Right ventricle myocardium inferior (tissue), 1 donor: Measurements from ENCODE around the gene CES4A. TPM values are rescaled to one million over a fixed set of nuclear protein-coding genes. Genes with fewer than 3 reads are reported as not detected.
"Not testable (repeated sequence)": the region's sequence is repeated elsewhere in the genome, so short reads cannot be mapped to it uniquely, and the experiment has no call there.

Experiments
- ATAC-seq: fragments of 200-7000 bp; cut with Tn5 transposase; one replicate; pipeline ENCODE4 v1.9.1; 2020; ENCODE audit warnings: mild to moderate bottlenecking, moderate library complexity
- DNase-seq: peaks from one replicate; pipeline ENCODE4 v3.0.0; 2021; ENCODE audit errors: missing footprints
- intact Hi-C: fragments of 100-400 bp; cut with DNase I; formaldehyde crosslinking; loops from one replicate; pipeline ENCODE4 v1.11.0; 2022
- total RNA-seq: library from RNA; stranded (reverse); fragmentation: NEBNext Ultra II Directional; extraction: Animal tissue kit (Norgen Biotek cat#: 25700); gene quantifications from one replicate; pipeline ENCODE4 v1.2.1, GENCODE V29; 2021
- donor health status: DM: no; HTN: yes; CAD: no; lungs with severe emphysema.

CES4A gene
- total RNA-seq, 1 donor from 2014 or later: 4.6 TPM

- ATAC-seq: no peak
- no peak for DNase-seq
- intact Hi-C loops: no loop called here
These were observed 34.8 kb upstream of the CES4A start for GRCh38 chr16:66953462-66954096.

- intact Hi-C loops: no loop called here
- ATAC-seq (peak; percentile 76), DNase-seq (peak; percentile 78)
These were observed 34.2 kb upstream of the CES4A start for GRCh38 chr16:66954097-66954659.

GRCh38 chr16:66955363-66956153, 32.8 kb upstream of the CES4A start:
- ATAC-seq, DNase-seq, intact Hi-C loops: not testable (repeated sequence)

DNA sequence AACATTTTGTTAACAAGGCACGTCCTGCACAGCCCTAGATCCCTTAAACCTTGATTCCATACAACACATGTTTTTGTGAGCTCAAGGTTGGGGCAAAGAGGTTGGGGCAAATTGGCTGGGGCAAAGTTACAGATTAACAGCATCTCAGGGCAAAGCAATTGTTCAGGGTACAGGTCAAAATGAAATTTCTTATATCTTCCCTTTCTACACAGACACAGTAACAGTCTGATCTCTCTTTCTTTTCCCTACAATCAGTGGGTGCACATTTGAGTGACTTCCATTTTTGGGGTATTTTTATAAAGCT, 32.3 kb upstream of the CES4A start:
- intact Hi-C loops, ATAC-seq: not testable (repeated sequence)

DNA sequence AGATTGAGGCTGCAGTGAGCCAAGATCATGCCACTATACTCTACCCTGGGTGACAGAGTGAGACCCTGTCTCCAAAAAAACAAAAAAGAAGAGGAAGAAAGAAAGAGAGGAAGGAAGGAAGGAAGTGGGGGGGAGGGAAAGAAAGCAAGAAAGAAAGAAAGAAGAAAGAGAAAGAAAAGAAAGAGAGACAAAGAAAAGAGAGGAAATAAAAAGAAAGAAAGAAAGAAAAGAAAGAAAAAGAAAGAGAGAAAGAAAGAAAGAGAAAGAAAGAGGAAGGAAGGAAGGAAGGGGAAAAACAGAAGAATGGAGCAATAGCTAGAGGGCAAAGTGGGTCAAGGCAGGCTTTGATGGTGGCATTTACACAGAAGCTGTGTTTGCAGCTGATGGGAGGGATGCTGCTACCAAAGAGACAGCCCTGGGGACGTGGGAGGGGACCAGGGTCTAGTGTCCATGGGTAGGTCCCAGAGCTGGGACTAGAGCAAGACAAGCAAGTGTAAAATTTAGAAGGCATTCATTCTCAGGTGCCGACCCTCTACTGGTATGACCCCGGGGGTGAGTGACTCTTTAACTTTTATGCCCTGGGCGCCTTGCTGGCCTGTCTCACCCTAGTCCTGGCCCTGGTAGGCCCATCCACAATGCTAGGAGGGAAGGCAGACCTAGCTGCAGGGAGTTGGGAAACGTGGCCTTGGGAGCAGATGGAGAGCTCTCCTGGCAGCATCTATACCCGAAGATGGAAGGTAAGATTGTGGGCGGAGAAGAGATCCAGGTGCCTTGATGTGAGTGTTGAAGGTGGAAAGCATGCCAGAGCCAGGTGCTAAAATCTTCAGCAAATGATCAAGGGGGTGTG, 29.3 kb upstream of the CES4A start:
- no peak for DNase-seq
- no peak for ATAC-seq
- intact Hi-C loops: no loop called here

More for the DNA sequence above, 32.3 kb upstream of the CES4A start:
- DNase-seq: not testable (repeated sequence)

GRCh38 chr16:66959704-66960161, 28.7 kb upstream of the CES4A start:
- peak; percentile 78 for DNase-seq
- ATAC-seq: peak; percentile 53
- intact Hi-C loops: no loop called here

GRCh38 chr16:66960270-66960669, 28.1 kb upstream of the CES4A start:
- ATAC-seq (no peak), DNase-seq (no peak)
- intact Hi-C loops: no loop called here

DNA sequence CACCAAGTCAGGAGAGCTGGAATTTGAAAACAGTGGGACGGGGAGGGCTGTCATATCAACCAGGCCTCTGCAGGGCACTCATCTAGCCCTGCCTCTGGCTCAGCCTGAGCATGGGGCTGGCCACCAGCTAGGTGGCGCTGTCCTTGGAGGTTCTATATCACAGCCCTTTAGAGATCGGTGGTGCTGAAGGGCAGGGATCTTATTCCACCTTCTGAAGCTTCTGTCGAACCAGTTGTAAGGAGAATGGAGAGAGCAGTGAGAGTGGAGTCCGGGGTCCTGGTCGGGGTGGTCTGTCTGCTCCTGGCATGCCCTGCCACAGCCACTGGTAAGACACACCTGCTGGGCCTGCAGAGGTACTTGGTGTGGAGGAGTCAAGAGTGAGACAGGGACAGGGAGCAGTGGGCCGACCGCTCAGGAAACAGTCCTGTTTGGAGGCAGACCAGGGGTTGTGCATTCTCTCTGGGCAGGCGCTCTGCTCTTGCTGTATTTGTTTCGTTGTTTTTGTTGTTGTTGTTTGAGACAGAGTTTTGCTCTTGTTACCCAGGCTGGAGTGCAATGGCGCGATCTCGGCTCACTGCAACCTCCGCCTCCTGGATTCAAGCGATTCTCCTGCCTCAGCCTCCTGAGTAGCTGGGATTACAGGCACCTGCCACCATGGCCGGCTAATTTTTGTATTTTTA, 27.2 kb upstream of the CES4A start, which contains the start of gene CES3:
Gene CES3 (plus strand): TSS at position 202 of the 680 bp plus-strand sequence. CDS start 42 bp downstream, at position 244.
- intact Hi-C loops: no loop called here
- ATAC-seq: no peak
- peak; percentile 79 for DNase-seq

- intact Hi-C loops: no loop called here
- no peak for DNase-seq
- ATAC-seq: no peak
These were observed 26.5 kb upstream of the CES4A start for GRCh38 chr16:66961914-66962313.

GRCh38 chr16:66964049-66964448, 24.3 kb upstream of the CES4A start:
- DNase-seq (no peak), ATAC-seq (peak; percentile 37)
- intact Hi-C loops: no loop called here

DNA sequence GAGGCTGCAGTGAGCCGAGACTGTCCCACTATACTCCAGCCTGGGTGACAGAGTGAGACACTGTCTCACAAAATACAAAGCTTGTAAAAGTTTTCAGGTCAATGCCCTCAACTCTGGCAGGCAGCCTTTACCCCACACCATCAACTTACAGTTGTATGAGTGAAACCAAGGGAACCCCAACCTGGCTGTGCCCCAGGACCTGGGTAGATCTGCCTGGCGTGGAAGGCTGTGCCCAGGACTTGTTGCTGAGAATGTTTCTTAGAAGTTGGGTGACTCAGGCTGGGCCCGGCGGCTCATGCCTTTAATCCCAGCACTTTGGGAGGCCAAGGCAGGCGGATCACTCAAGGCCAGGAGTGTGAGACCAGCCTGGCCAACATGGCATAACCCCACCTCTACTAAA, 19.5 kb upstream of the CES4A start:
- DNase-seq: no peak
- no peak for ATAC-seq
- intact Hi-C loops: no loop called here

DNA sequence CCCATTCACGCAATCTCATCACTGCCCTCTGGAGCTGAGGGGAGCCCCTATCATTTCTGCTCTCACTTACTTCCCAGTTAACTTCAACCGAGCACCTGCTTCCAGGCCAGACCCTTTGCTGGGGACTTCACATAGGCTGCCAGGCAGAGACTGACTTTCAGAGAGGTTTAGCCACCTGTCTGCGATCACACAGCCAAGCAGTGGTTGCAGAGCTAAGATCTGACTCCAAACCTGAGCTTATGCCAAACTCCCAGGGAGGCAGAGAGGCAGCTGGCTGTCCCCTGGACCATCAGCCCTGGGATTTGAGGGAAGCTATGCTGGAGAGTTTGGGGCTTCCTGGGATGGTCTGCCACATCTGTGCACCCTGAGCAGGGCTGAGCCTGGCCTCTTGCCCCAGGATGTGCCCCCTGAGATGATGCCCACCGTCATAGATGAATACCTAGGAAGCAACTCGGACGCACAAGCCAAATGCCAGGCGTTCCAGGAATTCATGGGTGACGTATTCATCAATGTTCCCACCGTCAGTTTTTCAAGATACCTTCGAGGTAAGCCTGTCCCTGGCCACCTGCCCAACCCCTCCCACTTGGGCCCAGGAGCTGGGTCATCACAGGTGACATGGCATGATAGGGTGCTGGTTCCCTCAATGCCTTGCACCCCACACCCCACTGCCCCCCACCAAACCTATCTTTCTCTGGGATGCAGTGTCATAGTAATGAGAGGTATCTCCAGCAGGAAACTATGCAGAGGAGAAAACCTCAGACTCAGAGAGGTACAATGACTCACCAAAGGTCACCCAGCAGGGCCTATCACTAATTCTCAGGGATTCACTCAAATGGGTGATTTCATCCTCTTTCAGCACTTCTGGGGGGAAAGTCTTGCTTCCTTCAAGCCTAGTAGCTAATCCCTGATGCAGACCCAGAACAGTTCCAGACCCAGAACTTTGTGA, 17.3 kb upstream of the CES4A start:
- intact Hi-C loops: loop anchor here (10.0 kb wide), 1 partner anchor 314 kb away; no protein-coding TSS in a partner anchor

DNA sequence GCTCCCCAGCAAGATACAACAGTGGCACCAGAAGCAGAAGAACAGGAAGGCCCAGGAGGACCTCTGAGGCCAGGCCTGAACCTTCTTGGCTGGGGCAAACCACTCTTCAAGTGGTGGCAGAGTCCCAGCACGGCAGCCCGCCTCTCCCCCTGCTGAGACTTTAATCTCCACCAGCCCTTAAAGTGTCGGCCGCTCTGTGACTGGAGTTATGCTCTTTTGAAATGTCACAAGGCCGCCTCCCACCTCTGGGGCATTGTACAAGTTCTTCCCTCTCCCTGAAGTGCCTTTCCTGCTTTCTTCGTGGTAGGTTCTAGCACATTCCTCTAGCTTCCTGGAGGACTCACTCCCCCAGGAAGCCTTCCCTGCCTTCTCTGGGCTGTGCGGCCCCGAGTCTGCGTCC, 15.4 kb upstream of the CES4A start:
- ATAC-seq (no peak), DNase-seq (no peak)
- intact Hi-C loops: loop anchor here (10.0 kb wide), 1 partner anchor 312 kb away; no protein-coding TSS in a partner anchor

More for the DNA sequence above, 17.3 kb upstream of the CES4A start:
- DNase-seq (no peak), ATAC-seq (no peak)

- no peak for ATAC-seq
- intact Hi-C loops: loop anchor here (10.0 kb wide), 1 partner anchor 311 kb away; no protein-coding TSS in a partner anchor
These were observed 14.7 kb upstream of the CES4A start for GRCh38 chr16:66973716-66974115.

GRCh38 chr16:66974156-66974931, 14.0 kb upstream of the CES4A start:
- intact Hi-C loops: loop anchor here (10.0 kb wide), 1 partner anchor 310 kb away; no protein-coding TSS in a partner anchor
- ATAC-seq, DNase-seq: not testable (repeated sequence)

More at GRCh38 chr16:66973716-66974115, 14.7 kb upstream of the CES4A start:
- no peak for DNase-seq

DNA sequence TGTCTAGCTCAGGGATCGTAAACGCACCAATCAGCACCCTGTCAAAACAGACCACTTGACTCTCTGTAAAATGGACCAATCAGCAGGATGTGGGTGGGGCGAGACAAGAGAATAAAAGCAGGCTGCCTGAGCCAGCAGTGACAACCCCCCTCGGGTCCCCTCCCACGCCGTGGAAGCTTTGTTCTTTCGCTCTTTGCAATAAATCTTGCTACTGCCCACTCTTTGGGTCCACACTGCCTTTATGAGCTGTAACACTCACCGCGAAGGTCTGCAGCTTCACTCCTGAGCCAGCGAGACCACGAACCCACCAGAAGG, 13.5 kb upstream of the CES4A start:
- intact Hi-C loops: loop anchor here (5.0 to 10.0 kb wide), 2 partner anchors 127 to 310 kb away; no protein-coding TSS in a partner anchor
- ATAC-seq, DNase-seq: not testable (repeated sequence)
